Fibroblast of peridontal ligament (primary cell): ENCODE data around the gene LRRC59.

Experiments
- DNase-seq: peaks from one replicate; pipeline ENCODE4 v3.0.0-alpha.2; 2010; ENCODE audit errors: extremely low read depth

Gene LRRC59

DNA sequence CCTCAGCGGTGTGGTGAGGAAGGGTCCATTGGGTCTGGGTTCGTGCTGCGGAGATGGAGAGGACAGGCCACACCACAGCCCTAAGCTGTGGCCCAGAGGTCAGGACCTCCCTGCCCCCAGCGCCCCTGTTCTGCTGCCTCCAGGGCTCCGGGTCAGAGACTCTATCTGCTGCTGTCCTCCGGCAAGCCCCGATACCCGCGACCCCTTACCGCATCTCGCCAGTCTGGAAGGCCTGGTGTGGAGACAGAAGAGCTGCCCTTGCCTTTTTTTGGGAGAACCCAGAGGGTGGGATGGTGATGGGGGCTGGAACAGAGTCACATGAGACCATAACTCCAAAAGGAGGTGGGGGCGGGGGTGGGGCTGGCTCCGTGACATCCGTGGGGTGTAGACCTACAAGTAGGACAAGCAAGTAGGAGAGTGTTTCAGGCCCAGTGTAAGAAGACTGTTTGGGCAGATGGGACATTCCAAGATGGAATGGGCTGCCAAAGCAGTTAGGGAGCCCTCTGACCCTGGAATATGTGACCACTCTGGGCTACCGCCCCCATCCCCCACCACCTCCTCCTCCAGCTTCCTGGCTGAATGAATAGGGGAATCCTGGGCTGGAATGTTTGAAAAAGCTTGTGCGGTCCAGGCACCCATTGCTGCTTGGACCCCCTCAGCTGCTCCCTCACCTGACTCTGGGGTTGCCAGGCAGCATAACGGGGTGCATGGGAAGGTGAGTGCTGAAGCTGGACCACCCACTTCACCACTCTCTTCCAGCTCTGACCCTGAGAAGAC, 50.0 kb downstream of the LRRC59 start:
- no peak for DNase-seq

GRCh38 chr17:50346313-50347116, 50.8 kb downstream of the LRRC59 start:
- DNase-seq, result no peak

DNA sequence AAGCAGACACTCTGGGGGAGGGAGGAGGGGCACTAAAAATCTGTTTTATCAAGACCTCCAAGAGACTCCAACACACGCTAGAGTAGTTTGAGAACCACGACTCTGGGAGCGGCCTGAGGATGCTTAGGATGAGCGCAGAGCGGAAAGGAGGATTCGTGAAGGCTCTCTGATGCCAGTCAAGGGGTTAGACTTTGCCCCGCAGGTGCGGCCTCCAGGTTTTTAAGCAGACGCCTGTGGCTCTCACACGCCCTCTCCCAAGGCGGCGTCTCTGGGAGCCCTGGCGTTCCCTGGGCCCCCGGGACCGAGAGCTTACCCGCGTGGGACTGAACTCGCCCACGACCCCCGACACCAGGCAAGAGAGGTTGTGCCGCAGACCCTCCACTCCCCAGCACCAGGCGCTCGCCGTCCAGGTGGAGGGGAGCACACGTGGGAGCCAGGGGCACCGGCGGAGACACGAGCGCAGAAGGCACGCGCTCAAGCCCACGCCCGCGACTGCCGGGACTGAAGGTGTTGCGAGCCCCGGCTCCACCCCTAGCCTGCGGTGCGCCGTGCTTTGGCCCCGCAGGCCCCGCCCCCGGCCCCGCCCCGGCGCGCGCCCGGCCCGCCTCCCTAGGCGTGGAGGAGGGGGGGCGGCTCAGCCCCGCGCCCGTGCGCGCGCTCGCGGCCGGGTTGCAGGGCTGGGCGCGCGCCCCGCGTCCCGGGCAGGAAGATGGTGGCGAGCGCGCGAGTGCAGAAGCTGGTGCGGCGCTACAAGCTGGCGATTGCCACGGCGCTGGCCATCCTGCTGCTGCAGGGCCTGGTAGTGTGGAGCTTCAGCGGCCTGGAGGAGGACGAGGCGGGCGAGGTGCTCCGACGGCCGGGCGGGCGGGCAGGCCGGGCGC, 51.7 kb downstream of the LRRC59 start, which contains the start of gene XYLT2:
Gene XYLT2 (plus strand): TSS at position 695 of the 881 bp plus-strand sequence. CDS start 15 bp downstream, at position 710.
- DNase-seq, result peak; percentile 66

DNA sequence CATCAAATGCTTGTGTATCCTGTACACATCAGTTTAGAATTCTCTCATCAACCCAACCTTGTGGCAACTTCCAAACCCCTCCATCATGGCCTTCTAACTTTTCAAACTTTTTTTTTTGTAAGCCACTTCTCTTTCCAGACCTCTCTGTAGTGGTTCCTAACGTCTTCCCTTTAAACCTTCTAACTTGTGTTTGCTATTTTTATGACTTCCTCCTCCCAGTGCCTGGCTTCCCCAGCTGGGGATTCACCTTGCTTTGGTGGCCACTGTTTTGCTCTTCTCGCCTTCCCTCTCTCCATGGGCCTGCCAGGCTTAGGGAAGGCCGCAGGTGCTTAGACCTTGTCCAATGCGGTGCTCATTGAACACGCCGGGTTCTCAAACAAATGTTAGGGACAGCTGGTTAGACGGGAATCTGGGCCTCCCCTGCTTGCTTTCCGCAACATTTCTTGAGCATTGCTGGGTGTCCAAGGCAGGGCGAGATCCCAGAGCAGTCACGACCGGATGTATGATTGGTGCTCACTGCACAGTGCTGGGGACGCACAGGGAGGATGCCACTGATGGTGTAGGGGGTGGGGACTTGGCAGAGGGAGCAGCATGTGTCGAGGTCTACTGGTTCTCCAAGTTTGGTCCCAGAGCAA, 52.5 kb downstream of the LRRC59 start:
- no peak for DNase-seq

- DNase-seq, result no peak
These were observed 57.9 kb downstream of the LRRC59 start for GRCh38 chr17:50339381-50339780.

- no peak for DNase-seq
These were observed 58.7 kb downstream of the LRRC59 start for GRCh38 chr17:50338645-50339044.

GRCh38 chr17:50337956-50338355, 59.4 kb downstream of the LRRC59 start:
- no peak for DNase-seq

- peak; percentile 43 for DNase-seq
These were observed 63.8 kb downstream of the LRRC59 start for GRCh38 chr17:50333291-50334057.

DNA sequence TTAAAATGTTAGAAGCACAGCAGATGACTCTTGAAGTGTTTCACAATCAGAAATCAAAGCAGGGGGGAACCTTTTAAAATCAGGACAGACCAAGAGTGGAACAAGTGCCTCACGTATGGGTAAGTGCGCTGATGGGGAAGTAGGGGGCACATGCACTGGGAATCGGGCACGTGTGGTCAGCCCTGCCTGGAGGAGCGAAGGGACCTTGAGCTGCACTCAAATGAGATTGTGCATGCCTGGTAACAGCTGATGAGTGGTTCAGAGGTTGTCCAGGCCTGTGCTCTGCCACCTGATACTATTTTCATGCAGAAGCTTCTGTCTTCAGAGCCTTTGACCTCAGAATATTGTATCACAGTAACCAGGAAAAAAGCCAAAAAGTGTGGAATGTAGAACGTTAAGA, 65.1 kb downstream of the LRRC59 start:
- no peak for DNase-seq
